ENCODE measurements around the gene TRIP4.
"Not testable (repeated sequence)": the region's sequence is repeated elsewhere in the genome, so short reads cannot be mapped to it uniquely, and the experiment has no call there.

The TRIP4 gene

DNA sequence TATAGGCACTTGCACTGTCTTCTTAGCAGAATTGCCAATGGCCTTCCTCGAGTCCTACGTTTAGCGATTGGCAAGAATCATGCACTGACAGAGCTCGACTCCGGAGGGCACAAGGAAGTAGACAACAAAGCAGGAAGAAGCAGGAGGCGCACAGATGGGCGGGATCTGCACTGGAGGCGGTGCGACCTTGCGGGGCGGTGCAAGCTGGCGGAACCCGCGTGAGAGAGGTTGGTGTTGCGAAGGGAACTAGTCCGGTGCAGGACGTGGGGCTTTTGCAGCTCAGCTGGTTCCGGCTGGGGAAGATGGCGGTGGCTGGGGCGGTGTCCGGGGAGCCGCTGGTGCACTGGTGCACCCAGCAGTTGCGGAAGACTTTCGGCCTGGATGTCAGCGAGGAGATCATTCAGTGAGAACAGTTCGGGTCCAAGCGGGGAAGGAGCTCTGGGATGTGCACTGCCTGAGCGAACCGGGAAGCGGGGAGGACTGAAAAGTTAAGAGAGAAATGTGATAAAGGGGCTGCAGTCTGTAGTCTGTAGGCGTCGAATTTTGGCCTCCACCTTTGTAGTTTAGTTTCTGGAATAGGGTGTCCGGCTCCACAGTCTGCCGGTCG is at the start of gene TRIP4:
Gene TRIP4 (plus strand): TSS at position 275 of the 607 bp plus-strand sequence. CDS start 28 bp downstream, at position 303.
- DNase-seq (ENCODE audit: low read depth in 2 of 2) = peak; percentile 88 to 94

DNA sequence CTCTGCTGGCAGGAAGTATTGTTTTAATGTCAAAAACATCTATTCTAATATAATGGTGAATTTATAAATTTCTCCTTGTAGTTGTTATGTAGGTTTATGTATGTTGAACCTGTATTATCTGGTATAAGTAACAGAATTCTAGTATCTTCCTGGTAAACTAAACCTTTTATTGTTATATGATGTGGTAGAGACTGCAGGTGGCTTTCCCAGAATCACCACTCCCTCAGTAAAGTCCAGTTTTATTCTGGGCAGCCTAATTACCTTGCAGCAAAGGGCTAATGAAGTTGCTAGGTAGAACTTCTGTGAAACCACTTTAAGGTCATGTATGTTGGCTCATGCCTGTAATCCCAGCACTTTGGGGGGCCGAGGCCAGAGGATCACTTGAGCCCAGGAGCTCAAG is 47.3 kb upstream of the TRIP4 start:
- DNase-seq (ENCODE audit: low read depth in 2 of 2) = no peak

DNA sequence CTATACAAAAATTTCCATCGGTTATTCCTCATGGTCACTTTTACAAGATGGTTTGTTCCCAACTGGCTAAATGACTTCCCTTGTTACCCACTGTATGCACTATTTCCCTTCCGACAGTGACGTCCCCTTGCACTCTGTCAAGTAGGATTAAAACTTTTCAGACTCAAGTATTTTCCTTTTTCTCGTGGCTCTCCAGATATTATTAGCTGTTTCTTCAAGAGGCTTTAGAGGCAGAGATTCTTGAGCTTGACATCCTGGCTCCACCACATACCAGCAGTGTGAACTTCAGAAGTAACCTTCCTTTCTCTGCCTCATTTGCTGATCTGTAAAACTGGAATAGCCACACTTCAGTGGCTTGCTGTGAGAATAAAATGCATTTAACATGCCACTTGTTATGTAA is 45.7 kb upstream of the TRIP4 start:
- DNase-seq (ENCODE audit: low read depth in 2 of 2) = no peak

DNA sequence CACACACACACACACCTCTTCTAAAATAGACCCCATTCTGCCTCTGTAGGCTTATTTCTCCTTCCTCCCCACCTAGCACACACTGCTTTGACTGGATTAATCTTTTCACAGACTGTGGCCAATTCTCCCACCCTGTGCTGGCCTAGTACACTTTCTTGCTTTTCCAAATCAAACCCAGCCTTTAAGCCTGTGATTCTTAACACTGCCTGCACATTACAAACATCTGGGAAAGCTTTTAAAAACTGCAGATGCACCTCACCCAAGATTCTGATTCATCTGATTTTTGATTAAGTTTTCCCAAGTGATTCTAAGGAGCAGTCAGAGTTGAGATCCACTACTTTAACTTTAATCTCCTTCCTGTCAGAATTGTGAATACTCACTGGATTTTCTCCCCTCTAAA is 44.4 kb upstream of the TRIP4 start:
- no peak for DNase-seq (ENCODE audit: low read depth in 2 of 2)

DNA sequence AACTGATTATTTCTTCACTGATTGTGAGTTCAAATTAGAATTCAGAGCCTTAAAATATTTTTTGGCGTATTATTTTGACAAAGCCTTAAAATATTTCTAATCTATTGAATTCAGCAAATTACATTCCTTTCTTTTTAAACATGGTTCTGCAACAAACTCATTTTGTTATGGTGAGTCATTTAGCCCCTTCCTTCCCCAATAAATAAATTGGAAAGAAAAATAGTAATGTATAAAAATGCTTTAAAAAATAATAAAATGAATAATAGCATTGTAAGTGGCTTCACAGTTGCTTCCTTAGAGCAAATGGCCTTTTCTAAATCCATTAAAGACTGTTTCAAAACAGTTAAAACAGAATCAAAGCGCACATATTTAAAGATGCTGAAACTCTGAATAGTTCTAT is 43.8 kb upstream of the TRIP4 start:
- DNase-seq (ENCODE audit: low read depth in 2 of 2) = no peak

DNA sequence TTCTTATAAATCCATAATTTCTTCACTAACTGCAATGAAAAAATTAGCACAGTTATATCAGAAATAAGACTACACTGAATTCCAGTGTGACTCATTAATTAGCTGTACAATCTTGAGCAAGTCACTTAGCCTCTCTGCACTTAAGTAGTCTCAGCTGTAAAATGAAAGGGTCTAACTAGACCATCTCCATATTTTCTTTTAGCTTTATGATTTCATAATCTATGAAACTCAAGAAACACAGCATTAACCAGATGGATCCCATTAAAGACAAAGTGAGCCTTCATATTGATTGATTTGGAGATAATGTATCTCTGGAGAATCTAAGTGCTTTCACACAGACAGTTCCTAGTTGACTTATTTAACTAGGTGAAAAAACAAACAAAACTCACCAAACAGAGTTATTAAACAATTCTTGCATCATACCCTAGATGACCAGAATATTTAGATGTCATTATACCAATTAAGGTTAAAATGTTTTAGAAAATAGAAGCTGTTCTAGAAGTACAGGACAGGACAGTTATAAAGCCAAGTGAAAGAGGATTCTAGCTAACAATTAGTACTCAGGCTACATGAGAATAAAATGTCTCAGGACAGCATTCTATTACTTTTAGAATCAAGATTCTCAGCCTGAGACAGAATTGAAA is 42.9 kb upstream of the TRIP4 start:
- DNase-seq (ENCODE audit: low read depth in 2 of 2) = no peak

DNA sequence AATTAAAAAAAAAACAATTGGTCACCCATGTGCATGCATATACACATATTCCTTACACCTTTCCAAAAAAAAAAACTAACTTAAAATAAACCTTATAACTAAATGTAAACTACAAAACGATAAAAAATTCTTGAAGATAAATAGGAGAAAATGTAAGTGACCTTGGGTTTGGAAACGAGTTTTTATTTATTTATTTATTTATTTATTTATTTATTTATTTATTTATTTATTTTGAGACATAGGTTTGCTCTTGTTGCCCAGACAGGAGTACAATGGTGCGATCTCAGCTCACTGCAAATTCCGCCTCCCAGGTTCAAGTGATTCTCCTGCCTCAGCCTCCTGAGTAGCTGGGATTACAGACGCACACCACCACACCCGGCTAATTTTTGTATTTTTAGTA is 41.4 kb upstream of the TRIP4 start:
- not testable (repeated sequence) for DNase-seq (ENCODE audit: low read depth in 2 of 2)

DNA sequence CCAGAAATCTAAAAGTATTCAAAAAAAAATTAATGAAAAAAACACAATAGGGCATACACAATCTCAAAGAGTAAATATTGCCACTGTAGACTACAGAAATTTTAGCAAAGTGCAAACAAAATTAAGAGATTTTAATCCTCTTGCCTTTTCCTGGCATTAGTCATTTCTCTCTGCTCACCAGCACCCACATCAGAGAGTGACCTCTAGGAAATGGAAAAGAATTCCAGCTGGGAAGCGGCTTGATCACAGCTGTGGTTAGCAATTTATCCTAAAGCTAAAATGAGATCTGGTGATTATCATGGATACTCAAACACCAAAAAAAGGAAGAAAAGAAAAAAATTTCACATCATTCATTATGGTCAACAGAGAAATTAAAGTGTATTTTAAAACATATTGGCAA is 39.2 kb upstream of the TRIP4 start:
- no peak for DNase-seq (ENCODE audit: low read depth in 2 of 2)

DNA sequence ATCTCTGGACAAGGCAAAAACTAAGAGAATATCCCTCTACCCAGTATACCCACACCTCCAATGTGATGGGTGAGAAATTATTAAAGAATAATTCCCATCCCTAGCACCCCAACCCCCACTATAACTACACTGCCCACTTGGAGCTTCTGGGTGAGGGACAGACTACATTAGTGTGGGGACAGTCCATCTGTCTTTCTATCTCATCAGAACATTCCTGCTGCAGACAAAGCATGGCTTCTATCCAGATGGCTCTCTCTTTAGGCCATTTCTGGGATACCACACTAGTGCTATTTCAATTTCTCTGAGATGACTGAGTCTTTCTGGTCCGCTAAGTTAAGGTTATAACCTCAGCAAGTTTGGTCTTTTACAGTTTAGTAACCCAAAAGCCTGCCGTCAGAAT is 38.3 kb upstream of the TRIP4 start:
- DNase-seq (ENCODE audit: low read depth in 2 of 2) = no peak

DNA sequence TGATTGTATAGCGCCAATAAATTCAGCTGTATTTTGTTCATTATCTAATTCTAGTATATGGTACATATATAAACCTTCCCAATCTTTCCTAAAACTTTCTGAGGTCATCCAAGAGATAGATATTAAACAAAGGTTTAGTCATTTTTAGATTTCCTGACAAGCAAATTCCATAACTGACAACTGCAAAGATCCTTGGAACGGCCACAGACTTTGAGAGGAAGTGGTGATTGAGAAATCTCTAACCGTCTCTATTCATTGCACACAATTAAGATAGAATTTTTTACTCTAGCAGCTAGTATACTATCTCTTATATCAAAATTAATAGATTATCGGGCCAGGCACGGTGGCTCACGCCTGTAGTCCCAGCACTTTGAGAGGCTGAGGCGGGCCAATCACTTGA is 36.4 kb upstream of the TRIP4 start:
- no peak for DNase-seq (ENCODE audit: low read depth in 2 of 2)

DNA sequence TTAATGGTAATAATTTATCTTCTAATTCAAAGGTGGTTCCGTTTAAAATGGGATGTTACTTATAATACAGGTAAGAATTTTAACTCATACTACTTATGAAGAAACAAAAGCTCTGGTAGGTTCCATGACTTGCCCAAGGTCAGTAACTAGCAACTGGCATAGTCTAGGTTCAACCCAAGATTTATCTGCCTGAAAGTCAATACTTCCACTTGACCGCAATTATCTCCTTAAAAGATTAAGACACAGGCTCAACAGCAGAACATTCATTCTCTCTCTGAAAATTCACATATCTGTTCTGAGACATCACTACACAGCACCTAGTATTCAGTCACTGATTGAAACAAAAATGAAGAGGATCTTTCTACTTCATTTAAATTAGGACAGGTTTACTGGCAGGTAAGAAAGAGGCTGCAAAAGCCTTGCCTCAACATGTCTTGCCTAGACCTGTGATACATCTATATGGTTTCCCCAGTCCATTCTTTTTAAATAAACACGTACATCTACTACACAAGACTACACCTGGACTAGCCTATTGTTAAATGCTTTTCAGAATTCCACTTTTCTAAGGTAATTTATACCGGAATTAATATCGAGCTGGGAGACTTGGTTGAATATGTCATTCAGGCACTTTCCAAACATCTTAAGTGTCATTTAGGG is 32.8 kb upstream of the TRIP4 start:
- DNase-seq (ENCODE audit: low read depth in 2 of 2) = no peak

DNA sequence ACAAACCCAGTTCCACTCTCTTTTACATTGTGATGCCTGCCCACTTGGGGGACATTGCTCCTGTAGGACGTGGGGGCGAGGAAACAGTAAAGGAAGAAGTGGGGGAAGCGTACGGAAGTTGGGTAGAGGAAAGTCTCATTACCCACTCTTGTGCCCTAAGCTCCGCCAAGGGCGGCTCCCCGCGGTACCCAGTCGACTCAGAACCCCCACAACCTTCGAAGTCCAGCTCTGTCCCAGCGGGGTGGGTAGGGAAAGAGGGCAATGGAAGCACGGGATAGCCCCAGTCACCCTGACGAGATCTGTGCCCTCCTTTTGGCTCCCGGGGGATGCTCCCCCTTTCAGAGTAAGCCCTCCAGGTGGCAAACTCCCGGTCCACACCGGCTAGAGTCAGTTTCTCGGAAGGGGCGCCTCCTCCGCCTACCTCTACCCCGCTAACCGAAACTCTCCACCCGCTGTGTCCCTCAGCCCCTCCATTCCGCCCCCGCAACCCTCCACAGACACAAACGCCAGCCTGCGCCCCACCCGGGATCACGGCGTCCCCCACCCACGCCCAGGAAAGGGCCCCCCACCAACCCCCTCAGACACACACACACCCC is 32.2 kb upstream of the TRIP4 start:
- DNase-seq (ENCODE audit: low read depth in 2 of 2) = peak; percentile 17 to 24

DNA sequence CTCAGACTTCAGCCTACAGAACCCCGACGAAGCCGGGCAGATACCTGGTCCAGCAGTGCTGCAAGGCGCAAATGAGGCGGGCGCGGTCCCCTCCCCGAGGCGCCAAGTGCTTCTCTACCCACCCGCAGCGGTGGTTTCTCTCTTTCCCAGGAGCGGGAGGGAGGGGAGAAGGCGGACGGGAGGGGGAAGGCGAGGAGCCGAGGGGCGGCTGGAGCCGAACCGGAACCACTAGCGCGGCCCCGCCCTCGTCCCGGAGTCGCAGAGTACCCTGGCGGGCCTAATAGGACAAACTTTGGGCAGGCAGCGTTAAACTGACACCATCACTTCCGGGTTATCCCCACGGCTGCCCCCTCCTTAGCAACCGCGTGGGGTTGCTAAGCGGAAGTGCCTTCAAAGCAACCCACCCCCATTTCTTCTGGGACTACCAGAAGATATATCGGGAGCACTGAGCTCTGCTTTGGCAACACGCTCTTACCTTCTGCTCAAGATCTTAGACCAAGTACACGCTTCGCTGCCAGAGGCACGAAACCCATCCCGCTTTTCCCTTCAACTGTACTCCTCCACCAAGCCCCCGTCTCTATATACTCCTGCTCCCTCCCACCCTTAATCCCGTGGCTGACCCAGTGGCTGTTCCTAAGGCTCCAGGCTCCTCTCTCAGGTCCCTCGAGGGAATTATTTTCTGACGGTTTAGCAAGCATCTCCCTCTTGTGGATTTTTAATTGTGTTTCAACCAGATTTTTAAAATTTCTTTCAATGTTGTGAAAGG is 31.5 kb upstream of the TRIP4 start, which contains the start of gene CSNK1G1:
Gene CSNK1G1 (minus strand): TSS at position 230 of the 766 bp plus-strand sequence. CDS start 55,674 bp downstream, outside the sequence.
- DNase-seq (ENCODE audit: low read depth in 2 of 2) = peak; percentile 87 to 89

DNA sequence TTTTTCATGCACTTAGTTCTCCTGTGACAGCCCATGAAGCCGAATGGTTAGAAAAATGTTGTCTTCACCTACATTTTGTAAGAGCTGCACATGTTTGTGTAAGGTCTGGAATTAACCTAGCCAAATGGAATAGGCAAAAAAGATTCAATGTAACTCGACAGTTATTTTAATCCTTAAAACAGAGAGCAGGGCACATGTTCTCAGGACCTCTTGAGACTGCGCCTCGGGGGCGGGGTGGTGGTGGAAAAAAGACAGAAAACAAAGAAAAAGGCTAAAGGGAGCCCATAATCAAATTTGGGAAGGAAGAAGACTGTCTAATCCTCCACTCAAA is 31.0 kb upstream of the TRIP4 start:
- DNase-seq (ENCODE audit: low read depth in 2 of 2) = no peak

DNA sequence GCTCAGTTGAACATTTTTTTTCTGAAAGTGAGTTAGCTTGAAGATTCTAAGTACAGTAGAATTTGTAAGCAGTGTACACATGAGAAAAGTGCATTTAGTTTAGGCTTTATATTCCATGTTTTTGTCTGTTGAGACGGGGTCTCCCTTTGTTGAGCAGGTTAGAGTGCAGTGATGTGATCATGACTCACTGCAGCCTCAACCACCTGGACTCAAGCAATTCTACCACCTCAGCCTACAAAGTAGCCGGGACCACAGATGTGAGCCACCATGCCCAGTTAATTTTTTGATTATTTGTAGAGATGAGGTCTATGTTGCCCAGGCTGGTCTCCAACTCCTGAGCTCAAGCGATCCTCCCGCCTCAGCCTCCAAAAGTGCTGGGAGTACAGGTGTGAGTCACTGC is 26.4 kb upstream of the TRIP4 start:
- no peak for DNase-seq (ENCODE audit: low read depth in 2 of 2)

DNA sequence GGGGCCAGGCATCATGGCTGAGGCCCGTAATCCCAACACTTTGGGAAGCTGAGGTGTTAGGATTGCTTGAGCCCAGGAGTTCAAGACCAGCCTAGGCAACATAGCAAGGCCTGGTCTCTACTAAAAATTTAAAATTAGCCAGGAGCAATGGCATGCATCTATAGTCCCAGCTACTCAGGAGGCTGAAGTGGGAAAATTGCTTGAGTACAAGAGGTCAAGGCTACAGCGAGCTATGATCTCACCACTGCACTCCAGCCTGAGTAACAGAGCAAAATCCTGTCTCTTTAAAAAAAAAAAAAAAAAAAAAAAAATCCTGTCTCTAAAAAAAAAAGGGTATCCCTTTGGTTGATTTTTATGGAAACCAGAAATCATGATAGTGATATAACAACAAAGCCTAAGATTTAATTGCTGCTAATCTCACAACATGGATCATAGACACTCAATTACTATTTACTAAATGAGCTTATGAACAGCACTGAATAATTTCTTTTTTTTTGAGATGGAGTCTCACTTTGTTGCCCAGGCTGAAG is 18.5 kb upstream of the TRIP4 start:
- DNase-seq (ENCODE audit: low read depth in 2 of 2) = no peak

DNA sequence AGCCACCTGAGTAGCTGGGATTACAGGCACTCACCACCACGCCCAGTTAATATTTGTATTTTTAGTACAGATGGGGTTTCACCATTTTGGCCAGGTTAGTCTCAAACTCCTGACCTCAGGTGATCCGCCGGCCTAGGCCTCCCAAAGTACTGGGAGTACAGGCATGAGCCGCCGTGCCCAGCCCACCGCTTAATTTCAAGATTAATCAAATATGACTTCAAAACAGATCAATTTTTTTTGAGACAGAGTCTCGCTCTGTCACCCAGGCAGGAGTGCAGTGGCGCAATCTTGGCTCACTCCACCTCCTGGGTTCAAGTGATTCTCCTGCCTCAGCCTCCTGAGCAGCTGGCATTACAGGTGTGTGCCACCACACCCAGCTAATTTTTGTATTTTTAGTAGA is 16.3 kb upstream of the TRIP4 start:
- not testable (repeated sequence) for DNase-seq (ENCODE audit: low read depth in 2 of 2)

DNA sequence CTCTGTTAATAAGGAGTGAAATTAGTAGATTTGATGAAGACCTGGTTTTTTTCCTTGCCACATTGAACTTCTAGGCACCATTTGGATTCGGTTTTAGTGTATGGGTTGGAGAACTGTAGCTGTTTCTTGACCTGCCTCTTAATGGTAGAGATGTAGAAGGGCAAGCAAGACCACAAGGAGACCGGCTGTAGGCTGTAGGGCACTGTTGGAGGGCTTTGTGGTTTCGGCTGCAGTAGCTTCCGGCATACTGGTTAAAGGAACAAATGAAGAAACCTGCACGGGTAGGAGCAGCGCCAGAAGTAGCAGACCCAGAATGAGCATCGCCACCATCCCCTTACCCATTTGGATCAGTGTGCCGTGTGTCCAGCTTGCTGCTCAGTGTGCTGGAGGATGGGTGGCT is 14.3 kb upstream of the TRIP4 start:
- no peak for DNase-seq (ENCODE audit: low read depth in 2 of 2)

DNA sequence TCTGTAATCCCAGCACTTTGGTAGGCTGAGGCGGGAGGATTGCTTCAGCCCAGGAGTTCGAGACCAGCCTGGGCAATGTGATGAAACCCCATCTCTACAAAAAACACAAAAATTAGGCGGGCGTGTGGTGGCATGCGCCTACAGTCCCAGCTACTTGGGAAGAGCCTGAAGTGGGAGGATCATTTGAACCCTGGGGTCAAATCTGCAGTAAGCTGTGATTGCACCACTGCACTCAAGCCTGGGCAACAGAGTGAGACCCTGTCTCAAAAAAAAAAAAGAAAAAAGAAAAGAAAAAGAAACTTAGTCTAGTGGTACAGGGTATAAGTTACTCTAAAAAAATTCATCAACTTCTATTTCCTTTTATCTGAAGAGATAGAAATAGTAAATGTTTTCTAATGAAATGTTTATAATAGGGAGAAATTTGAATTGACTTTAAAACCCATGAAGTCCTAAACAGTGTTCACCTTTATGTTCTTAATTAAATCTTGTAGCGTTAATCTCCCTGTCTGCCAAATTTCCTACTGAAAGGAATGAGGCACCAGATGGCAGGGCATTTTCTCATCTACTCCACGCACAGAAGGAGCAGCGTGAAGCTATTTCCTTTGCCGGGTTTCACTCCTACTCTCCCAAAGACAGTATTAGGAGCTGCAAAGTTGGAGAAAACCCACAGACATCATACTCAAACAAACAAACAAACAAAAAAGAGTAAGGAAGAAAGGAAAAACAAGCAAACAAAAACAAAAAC is 8.2 kb upstream of the TRIP4 start:
- DNase-seq (ENCODE audit: low read depth in 2 of 2) = no peak

DNA sequence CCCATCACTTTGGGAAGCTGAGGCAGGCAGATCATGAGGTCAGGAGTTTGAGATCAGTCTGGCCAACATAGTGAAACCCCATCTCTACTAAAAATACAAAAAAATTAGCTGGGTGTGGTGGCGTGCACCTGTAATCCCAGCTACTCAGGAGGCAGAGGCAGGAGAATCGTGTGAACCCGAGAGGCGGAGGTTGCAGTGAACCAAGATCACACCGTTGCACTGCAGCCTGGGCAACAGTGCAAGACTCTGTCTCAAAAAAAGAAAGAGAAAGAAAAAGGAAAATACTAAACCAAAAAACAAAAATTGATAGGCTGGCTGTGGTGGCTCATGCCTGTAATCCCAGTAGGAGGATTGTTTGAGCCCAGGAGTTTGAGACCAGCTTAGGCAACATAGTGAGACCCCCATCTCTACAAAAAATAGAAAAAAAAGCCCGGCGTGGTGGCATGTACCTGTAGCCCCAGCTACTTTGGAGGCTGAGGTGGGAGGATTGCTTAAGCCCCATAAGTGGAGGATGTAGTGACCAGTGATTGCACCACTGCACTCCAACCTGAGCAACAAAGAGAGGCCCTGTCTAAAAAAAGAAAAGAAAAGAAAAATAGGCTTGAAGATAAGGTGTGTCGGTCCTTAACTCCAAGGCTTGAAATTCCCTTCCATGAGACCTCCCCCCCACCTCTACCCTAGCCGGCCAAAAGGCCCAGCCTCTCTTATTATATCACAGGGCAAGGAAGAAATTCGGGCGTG is 7.3 kb upstream of the TRIP4 start:
- DNase-seq (ENCODE audit: low read depth in 2 of 2) = not testable (repeated sequence)

Measured in stimulated activated CD8-positive, alpha-beta memory T cell treated with anti-CD3 and anti-CD28 coated beads, Interleukin-2, amount 100 ng/mL, for 48 hours (primary cell).